PC-3 (cell line): ENCODE measurements around the gene C9orf43. TPM values are rescaled to one million over a fixed set of nuclear protein-coding genes. Genes with fewer than 3 reads are reported as not detected.
A peak's percentile ranks its signal among the peaks of the same experiment; 100 is the strongest.

Experiments used
- ATAC-seq: fragments of 200-7000 bp; cut with Tn5 transposase; 2 replicates; pipeline ENCODE4 v1.9.1; 2020; ENCODE audit warnings: mild to moderate bottlenecking, moderate library complexity
- BruUV-seq: library from RNA; stranded (reverse); fragments of 400-500 nt; replicated peaks from 2 replicates; lab custom pipeline; 2021; lab: Mats Ljungman, UMichigan
- CTCF ChIA-PET: fragments of 300-600 bp; sonication (Branson Sonifier 250); formaldehyde crosslinking; loops from one replicate; lab custom pipeline; 2022; ENCODE audit warnings: antibody characterized with exemption; lab: Charles Lee
- POLR2A ChIA-PET: fragments of 300-600 bp; sonication (Branson Sonifier 250); formaldehyde crosslinking; loops from one replicate; lab custom pipeline; 2022; ENCODE audit warnings: antibody characterized with exemption; ENCODE audit not compliant: unreplicated experiment; lab: Charles Lee
- DNase-seq: peaks from one replicate; pipeline ENCODE4 v3.0.0-alpha.2; 2015
- H2AFZ ChIP-seq: fragments of 300-600 bp; sonication (generic); 2 replicates; pipeline ENCODE4 v1.6.0; 2016; ENCODE audit warnings: antibody characterized with exemption, low read length
- H3F3A ChIP-seq: fragments of 300-600 bp; sonication (generic); one replicate; pipeline ENCODE4 v1.6.0; 2017; ENCODE audit warnings: antibody characterized with exemption, low read length, control low read depth, mild to moderate bottlenecking; ENCODE audit not compliant: unreplicated experiment
- H3K27ac ChIP-seq: fragments of 300-600 bp; sonication (generic); 2 replicates; pipeline ENCODE4 v1.5.1; 2016; ENCODE audit warnings: mild to moderate bottlenecking, low read length
- H3K27me3 ChIP-seq: fragments of 300-600 bp; sonication (generic); 2 replicates; pipeline ENCODE4 v1.6.1; 2016; ENCODE audit warnings: low read length, mixed read lengths
- H3K36me3 ChIP-seq: fragments of 300-600 bp; sonication (generic); 2 replicates; pipeline ENCODE4 v1.6.1; 2016; ENCODE audit warnings: low read depth, mixed run types, low read length, mixed read lengths
- H3K4me1 ChIP-seq: fragments of 300-600 bp; sonication (generic); 2 replicates; pipeline ENCODE4 v1.5.1; 2016; ENCODE audit warnings: low read length; ENCODE audit not compliant: insufficient read depth
- H3K4me2 ChIP-seq: fragments of 300-600 bp; sonication (generic); 2 replicates; pipeline ENCODE4 v1.6.0; 2016; ENCODE audit warnings: low read length
- H3K4me3 ChIP-seq: fragments of 300-600 bp; sonication (generic); 2 replicates; pipeline ENCODE4 v1.5.1; 2016; ENCODE audit warnings: mild to moderate bottlenecking, low read length, mixed read lengths
- H3K79me2 ChIP-seq: fragments of 300-600 bp; sonication (generic); 2 replicates; pipeline ENCODE4 v1.6.1; 2017; ENCODE audit warnings: low read length, mixed read lengths
- H3K9ac ChIP-seq: fragments of 300-600 bp; sonication (generic); 2 replicates; pipeline ENCODE4 v1.6.0; 2016; ENCODE audit warnings: mild to moderate bottlenecking, low read length
- H3K9me2 ChIP-seq: fragments of 300-600 bp; sonication (generic); replicated peaks from 2 replicates; pipeline ENCODE4 v1.6.1; 2016; ENCODE audit warnings: mixed run types, low read length, mixed read lengths
- H3K9me3 ChIP-seq: fragments of 300-600 bp; sonication (generic); 2 replicates; pipeline ENCODE4 v1.6.1; 2016; ENCODE audit warnings: low read length, mixed read lengths
- H4K20me1 ChIP-seq: fragments of 300-600 bp; sonication (generic); 2 replicates; pipeline ENCODE4 v1.6.1; 2016; ENCODE audit warnings: low read length, mixed read lengths
- EZH2 ChIP-seq: fragments of 300-600 bp; sonication (generic); IDR thresholded peaks from one replicate; pipeline ENCODE4 v1.6.1; 2017; ENCODE audit warnings: antibody characterized with exemption, mild to moderate bottlenecking, low read length; ENCODE audit not compliant: unreplicated experiment
- EZH2phosphoT487 ChIP-seq: fragments of 300-600 bp; sonication (generic); IDR thresholded peaks from 2 replicates; pipeline ENCODE4 v1.6.1; 2018; ENCODE audit warnings: mild to moderate bottlenecking, antibody characterized with exemption, low read length, borderline replicate concordance
- intact Hi-C: fragments of 100-400 bp; cut with micrococcal nuclease; formaldehyde crosslinking; loops from 2 replicates; pipeline ENCODE4 v1.9.0; 2023
- total RNA-seq: library from RNA; depleted of rRNA; stranded (reverse); fragments of >200 nt; gene quantifications from 2 replicates; pipeline ENCODE4 v1.2.3, GENCODE V29; 2014
- TF ChIP-seq, protein P1 (sequence below): fragments of 300-600 bp; sonication (generic); conservative IDR thresholded peaks from 2 replicates; pipeline ENCODE4 v1.5.1; 2017; ENCODE audit warnings: antibody characterized with exemption, low read depth, mild to moderate bottlenecking, low read length

Gene C9orf43
- total RNA-seq, 1 experiment from 2014 or later, result 0.29 TPM

DNA sequence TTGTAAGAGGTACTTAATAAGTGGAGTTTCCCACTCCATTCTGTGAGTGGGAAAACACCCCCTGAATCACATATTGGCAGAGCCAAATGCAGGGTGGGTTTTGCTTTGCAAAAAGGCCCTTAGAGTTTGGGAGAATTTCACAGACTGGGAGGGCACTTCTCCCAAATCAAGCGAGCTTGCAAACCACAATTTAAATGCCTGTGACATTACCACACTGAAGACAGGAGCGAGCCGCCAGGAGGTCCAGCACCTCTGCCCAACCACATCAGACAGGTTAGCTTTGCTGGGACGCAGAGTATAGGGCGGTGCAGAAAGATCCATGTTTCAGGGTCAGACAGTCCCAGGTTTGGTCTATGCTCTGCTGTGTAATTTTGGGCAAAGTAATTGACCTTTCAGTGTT lies 11.8 kb upstream of the C9orf43 start:
- H4K20me1 ChIP-seq, result no peaks in the 10 kb centered on the region
- H3K4me2 ChIP-seq, result no peak overlapping the region
- no peaks in the 10 kb centered on the region for H3F3A ChIP-seq
- BruUV-seq, result no TSS peak
- no peaks in the 10 kb centered on the region for H3K27me3 ChIP-seq
- ChIA-PET POLR2A (no interaction called here), CTCF (interaction anchor here (0.6 kb wide), 1 partner anchor 393 kb away, joined by 6 read pairs; no protein-coding TSS in a partner anchor)
- H3K9ac ChIP-seq, result no peak overlapping the region
- peaks cover 21% of the 10 kb centered on the region for H3K4me1 ChIP-seq
- H3K4me3 ChIP-seq, result no peak overlapping the region
- no peaks in the 10 kb centered on the region for H3K36me3 ChIP-seq
- H3K9me2 ChIP-seq, result no peaks in the 10 kb centered on the region
- ATAC-seq (no peak), DNase-seq (no peak)
- no peak overlapping the region for H2AFZ ChIP-seq
- intact Hi-C loops, result no loop called here
- no peaks in the 10 kb centered on the region for H3K9me3 ChIP-seq
- no peak for TF ChIP-seq EZH2
- no peak for TF ChIP-seq EZH2phosphoT487
- TF ChIP-seq, protein P1, sequence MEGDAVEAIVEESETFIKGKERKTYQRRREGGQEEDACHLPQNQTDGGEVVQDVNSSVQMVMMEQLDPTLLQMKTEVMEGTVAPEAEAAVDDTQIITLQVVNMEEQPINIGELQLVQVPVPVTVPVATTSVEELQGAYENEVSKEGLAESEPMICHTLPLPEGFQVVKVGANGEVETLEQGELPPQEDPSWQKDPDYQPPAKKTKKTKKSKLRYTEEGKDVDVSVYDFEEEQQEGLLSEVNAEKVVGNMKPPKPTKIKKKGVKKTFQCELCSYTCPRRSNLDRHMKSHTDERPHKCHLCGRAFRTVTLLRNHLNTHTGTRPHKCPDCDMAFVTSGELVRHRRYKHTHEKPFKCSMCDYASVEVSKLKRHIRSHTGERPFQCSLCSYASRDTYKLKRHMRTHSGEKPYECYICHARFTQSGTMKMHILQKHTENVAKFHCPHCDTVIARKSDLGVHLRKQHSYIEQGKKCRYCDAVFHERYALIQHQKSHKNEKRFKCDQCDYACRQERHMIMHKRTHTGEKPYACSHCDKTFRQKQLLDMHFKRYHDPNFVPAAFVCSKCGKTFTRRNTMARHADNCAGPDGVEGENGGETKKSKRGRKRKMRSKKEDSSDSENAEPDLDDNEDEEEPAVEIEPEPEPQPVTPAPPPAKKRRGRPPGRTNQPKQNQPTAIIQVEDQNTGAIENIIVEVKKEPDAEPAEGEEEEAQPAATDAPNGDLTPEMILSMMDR, result no peak
- no peak overlapping the region for H3K27ac ChIP-seq
- peaks cover 8% of the 10 kb centered on the region for H3K79me2 ChIP-seq

DNA sequence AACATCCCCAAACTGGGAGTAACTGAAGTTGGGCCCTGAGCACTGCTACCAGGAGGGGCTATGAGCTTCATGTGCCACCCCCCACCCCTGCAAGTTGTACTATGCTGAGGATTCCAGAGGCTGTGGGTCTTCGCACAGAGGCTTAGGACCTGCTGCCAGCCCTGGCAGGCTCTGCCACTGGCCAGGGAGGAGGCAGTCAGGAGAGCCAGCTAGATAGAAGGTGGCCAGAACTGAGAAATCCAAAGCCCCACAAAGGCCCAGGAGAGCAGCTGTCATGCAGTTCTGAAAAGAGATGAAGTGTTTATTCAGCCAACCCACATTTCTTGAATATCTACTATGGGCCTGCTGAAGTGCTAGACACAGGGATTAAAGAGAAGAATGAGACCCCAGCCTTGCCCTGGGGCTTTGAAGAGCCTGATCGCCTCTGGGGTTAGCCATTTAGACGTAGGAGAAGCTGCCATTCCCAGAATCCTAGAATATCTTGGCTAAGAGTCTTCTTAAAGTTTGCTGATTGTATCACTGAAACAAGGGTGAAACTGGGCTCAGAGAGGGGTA lies 10.8 kb upstream of the C9orf43 start:
- intact Hi-C loops, result loop anchor here (2.0 kb wide), 1 partner anchor 59 kb away; the partner anchor contains the start of gene WDR31
- no TSS peak for BruUV-seq

More for the DNA sequence above, 10.8 kb upstream of the C9orf43 start:
- H4K20me1 ChIP-seq, result no peaks in the 10 kb centered on the region
- H3K9ac ChIP-seq, result no peak overlapping the region
- H3K27me3 ChIP-seq, result no peaks in the 10 kb centered on the region
- H3K9me2 ChIP-seq, result no peaks in the 10 kb centered on the region
- ChIA-PET CTCF (no interaction called here), POLR2A (no interaction called here)
- no peaks in the 10 kb centered on the region for H3F3A ChIP-seq
- no peak for TF ChIP-seq EZH2phosphoT487
- TF ChIP-seq, protein P1, result no peak
- no peak for TF ChIP-seq EZH2
- H3K9me3 ChIP-seq, result no peaks in the 10 kb centered on the region
- H3K4me2 ChIP-seq, result peak overlapping the region; percentile 81
- no peaks in the 10 kb centered on the region for H3K36me3 ChIP-seq
- no peak for ATAC-seq
- peaks cover 21% of the 10 kb centered on the region for H3K4me1 ChIP-seq
- DNase-seq, result no peak
- H3K4me3 ChIP-seq, result peak overlapping the region; percentile 94; the same call in 1 of the 2 replicates
- no peak overlapping the region for H2AFZ ChIP-seq
- peaks cover 8% of the 10 kb centered on the region for H3K79me2 ChIP-seq
- H3K27ac ChIP-seq, result no peak overlapping the region
